Small intestine (tissue), 7 donors: ENCODE measurements around the gene SDR9C7. TPM values are rescaled to one million over a fixed set of nuclear protein-coding genes. Genes with fewer than 3 reads are reported as not detected.
A peak's percentile ranks its signal among the peaks of the same experiment; 100 is the strongest.
"Not testable (repeated sequence)": the region's sequence is repeated elsewhere in the genome, so short reads cannot be mapped to it uniquely, and the experiment has no call there.

Experiments used
- DNase-seq, 2 donors: peaks; one replicate each; pipeline versions ENCODE4 v3.0.0 to v3.0.0-alpha.2; 2013
- FAIRE-seq: peaks from 2 replicates; lab custom pipeline; 2012; peaks lifted over from hg19 to GRCh38; lab: Jason Lieb, UNC
- H3K27ac ChIP-seq, 3 donors: one replicate each; pipeline ENCODE4 v1.5.1; 2013; ENCODE audit warnings: low read length in 2 of 3, mild to moderate bottlenecking in 2 of 3, control low read depth in 1 of 3, inconsistent platforms in 1 of 3, low read depth in 1 of 3, moderate library complexity in 1 of 3
- H3K27me3 ChIP-seq, 3 donors: one replicate each; pipeline ENCODE4 v1.6.1; 2013; ENCODE audit warnings: low read length in 3 of 3, inconsistent platforms in 1 of 3; ENCODE audit not compliant: control insufficient read depth in 3 of 3, insufficient read depth in 3 of 3
- H3K36me3 ChIP-seq, 3 donors: one replicate each; pipeline ENCODE4 v1.6.1; 2013; ENCODE audit warnings: low read length in 3 of 3, inconsistent platforms in 1 of 3, low read depth in 1 of 3, mild to moderate bottlenecking in 1 of 3, moderate library complexity in 1 of 3; ENCODE audit not compliant: control insufficient read depth in 3 of 3, insufficient read depth in 2 of 3
- H3K4me1 ChIP-seq, 3 donors: one replicate each; pipeline ENCODE4 v1.6.1; 2013; ENCODE audit warnings: low read length in 2 of 3, inconsistent platforms in 1 of 3, low read depth in 1 of 3, mild to moderate bottlenecking in 1 of 3, moderate library complexity in 1 of 3; ENCODE audit not compliant: control insufficient read depth in 3 of 3, insufficient read depth in 2 of 3
- H3K4me3 ChIP-seq, 3 donors: one replicate each; pipeline ENCODE4 v1.5.1; 2013; ENCODE audit warnings: low read length in 3 of 3, control low read depth in 1 of 3, inconsistent platforms in 1 of 3, low read depth in 1 of 3, mild to moderate bottlenecking in 1 of 3, moderate library complexity in 1 of 3
- H3K9me3 ChIP-seq, 2 donors: one replicate each; pipeline ENCODE4 v1.6.1; 2013; ENCODE audit warnings: low read depth in 1 of 2, low read length in 1 of 2; ENCODE audit not compliant: control insufficient read depth in 2 of 2, insufficient read depth in 1 of 2
- WGBS, 3 donors: extraction: QIAGEN DNeasy Blood & Tissue Kit; methylation state at CpG; one replicate each; pipeline ENCODE4 v1.1.7; 2013; 5-methylcytosine and 5-hydroxymethylcytosine counted together
- polyA plus RNA-seq, 4 donors: library from polyadenylated mRNA; stranded (reverse) in 3 of 4; unstranded in 1 of 4; fragments of 200-250 nt in 3 of 4; fragments of 120-200 nt in 1 of 4; gene quantifications; one replicate each; pipeline versions ENCODE4 v1.2.1 to v1.2.3, GENCODE V29; 2013
- donor health status: healthy with polysubstance abuse.
- donor health status: control.
- donor health status: control.
- donor health status: Bipolar disorder and iron deficiency.
- donor health status: healthy.

The SDR9C7 gene
- polyA plus RNA-seq, 4 donors: not detected

- no peak for DNase-seq
- Histone ChIP-seq H3K36me3 (no peaks in the 10 kb centered on the region), H3K27ac (no peak overlapping the region), H3K4me1 (no peaks in the 10 kb centered on the region), H3K9me3 (no peaks in the 10 kb centered on the region), H3K4me3 (no peak overlapping the region), H3K27me3 (peaks cover 0 to 1% (median 0%) of the 10 kb centered on the region in 3 donors)
- FAIRE-seq: no peak
- 79 to 85% (median 84%) methylated on average over 4 of the region's 4 CpGs for WGBS, 3 donors
Observed at GRCh38 chr12:56916296-56916995, 17.8 kb downstream of the SDR9C7 start.

- H3K27ac ChIP-seq: no peak overlapping the region
- H3K9me3 ChIP-seq: peaks cover 0 to 9% of the 10 kb centered on the region in 2 donors
- H3K36me3 ChIP-seq: no peaks in the 10 kb centered on the region
- FAIRE-seq (no peak), DNase-seq (no peak)
- H3K4me1 ChIP-seq: no peaks in the 10 kb centered on the region
- 83 to 93% (median 84%) methylated on average over 3 of the region's 3 CpGs for WGBS, 3 donors
- H3K27me3 ChIP-seq: no peaks in the 10 kb centered on the region
- no peak overlapping the region for H3K4me3 ChIP-seq
Observed at GRCh38 chr12:56914724-56915123, 19.5 kb downstream of the SDR9C7 start.

GRCh38 chr12:56914256-56914655 lies 20.0 kb downstream of the SDR9C7 start:
- no peak overlapping the region for H3K4me3 ChIP-seq
- peaks cover 0 to 14% of the 10 kb centered on the region in 2 donors for H3K9me3 ChIP-seq
- no peaks in the 10 kb centered on the region for H3K27me3 ChIP-seq
- H3K36me3 ChIP-seq: no peaks in the 10 kb centered on the region
- no peaks in the 10 kb centered on the region for H3K4me1 ChIP-seq
- DNase-seq: no peak
- no peak overlapping the region for H3K27ac ChIP-seq
- FAIRE-seq: peak; percentile 98

- not testable (repeated sequence) for H3K27ac ChIP-seq, H3K4me3 ChIP-seq, H3K4me1 ChIP-seq, DNase-seq, FAIRE-seq, H3K36me3 ChIP-seq, H3K27me3 ChIP-seq
- H3K9me3 ChIP-seq: peaks cover 0 to 26% of the 10 kb centered on the region in 2 donors
- 52 to 60% (median 59%) methylated on average over 2 of the region's 2 CpGs for WGBS, 3 donors
Observed at GRCh38 chr12:56909403-56909802, 24.8 kb downstream of the SDR9C7 start.

- DNase-seq (no peak), FAIRE-seq (no peak)
- no peaks in the 10 kb centered on the region for H3K36me3 ChIP-seq
- H3K27me3 ChIP-seq: no peaks in the 10 kb centered on the region
- H3K4me3 ChIP-seq: no peak overlapping the region
- no peaks in the 10 kb centered on the region for H3K4me1 ChIP-seq
- WGBS, 3 donors: 72 to 82% (median 78%) methylated on average over 5 of the region's 5 CpGs
- peaks cover 0 to 30% of the 10 kb centered on the region in 2 donors for H3K9me3 ChIP-seq
- H3K27ac ChIP-seq: no peak overlapping the region
Observed at GRCh38 chr12:56908136-56908535, 26.1 kb downstream of the SDR9C7 start.

GRCh38 chr12:56905852-56906251 lies 28.4 kb downstream of the SDR9C7 start:
- H3K4me1 ChIP-seq: no peaks in the 10 kb centered on the region
- 63 to 75% (median 65%) methylated on average over 1 of the region's 1 CpG for WGBS, 3 donors
- H3K27ac ChIP-seq: no peak overlapping the region
- DNase-seq (no peak), FAIRE-seq (no peak)
- H3K36me3 ChIP-seq: no peaks in the 10 kb centered on the region
- no peaks in the 10 kb centered on the region for H3K27me3 ChIP-seq
- no peak overlapping the region for H3K4me3 ChIP-seq
- H3K9me3 ChIP-seq: peaks cover 0 to 47% of the 10 kb centered on the region in 2 donors

GRCh38 chr12:56903374-56903773 lies 30.8 kb downstream of the SDR9C7 start:
- 38 to 45% (median 43%) methylated on average over 1 of the region's 1 CpG for WGBS, 3 donors
- peaks cover 6 to 41% of the 10 kb centered on the region in 2 donors for H3K9me3 ChIP-seq
- no peak overlapping the region for H3K4me3 ChIP-seq
- no peaks in the 10 kb centered on the region for H3K36me3 ChIP-seq
- no peaks in the 10 kb centered on the region for H3K4me1 ChIP-seq
- FAIRE-seq: no peak
- H3K27ac ChIP-seq: no peak overlapping the region
- no peak for DNase-seq
- no peaks in the 10 kb centered on the region for H3K27me3 ChIP-seq

GRCh38 chr12:56901313-56901712 lies 32.9 kb downstream of the SDR9C7 start:
- not testable (repeated sequence) for DNase-seq, H3K4me3 ChIP-seq, H3K36me3 ChIP-seq, H3K4me1 ChIP-seq, H3K27me3 ChIP-seq, H3K27ac ChIP-seq, FAIRE-seq
- peaks cover 6 to 37% of the 10 kb centered on the region in 2 donors for H3K9me3 ChIP-seq

- Histone ChIP-seq H3K4me1 (no peaks in the 10 kb centered on the region), H3K4me3 (no peak overlapping the region), H3K36me3 (no peaks in the 10 kb centered on the region), H3K9me3 (peaks cover 6 to 37% of the 10 kb centered on the region in 2 donors), H3K27me3 (no peaks in the 10 kb centered on the region), H3K27ac (no peak overlapping the region)
- WGBS, 3 donors: 79 to 83% (median 82%) methylated on average over 4 to 5 of the region's 5 CpGs
- DNase-seq (peak in 1 of 2 donors; percentile 6), FAIRE-seq (no peak)
Observed at GRCh38 chr12:56900583-56900982, 33.6 kb downstream of the SDR9C7 start.
